ENCODE data around the gene ING5.

GRCh38 chr2:241675885-241676284 is 26.0 kb upstream of the ING5 start:
- TF ChIP-seq POLR2A (IDR thresholded peaks at IDR 0.05) = no peak
- no peak for TF ChIP-seq CTCF (IDR thresholded peaks at IDR 0.05)
- TF ChIP-seq EP300 (IDR thresholded peaks at IDR 0.05) = no peak
